ENCODE results near the gene RAD52. TPM values are rescaled to one million over a fixed set of nuclear protein-coding genes. Genes with fewer than 3 reads are reported as not detected.

The RAD52 gene
- polyA plus RNA-seq, 1 donor (not counting 4 experiments of a cell fraction or from before 2014, with no cell fraction given) = 9.8 TPM

- DNase-seq (ENCODE audit: low read depth, low spot score) = no peak
- Histone ChIP-seq H3K79me2 (ENCODE audit: control insufficient read depth, insufficient read depth, low read length) (peaks cover 40% of the 10 kb centered on the region), H3K27me3 (ENCODE audit: control insufficient read depth, extremely low read depth, insufficient read depth, low read length) (no peaks in the 10 kb centered on the region), H3K9me3 (ENCODE audit: control insufficient read depth, low read depth, low read length) (no peaks in the 10 kb centered on the region), H2AFZ (ENCODE audit: control insufficient read depth, low read length) (no peak overlapping the region), H3K4me1 (ENCODE audit: control insufficient read depth, extremely low read depth, insufficient read depth, low read length) (peaks cover 9% of the 10 kb centered on the region), H3K36me3 (ENCODE audit: control insufficient read depth in 2 of 2, extremely low read depth in 1 of 2, insufficient read depth in 2 of 2, low read length in 2 of 2) (peaks cover 4% of the 10 kb centered on the region in 2 experiments), H3K9ac (ENCODE audit: control insufficient read depth, extremely low read depth, insufficient read depth, low read length) (peak overlapping the region; percentile 86), H4K20me1 (ENCODE audit: control insufficient read depth, extremely low read depth, insufficient read depth, low read length) (no peaks in the 10 kb centered on the region), H3K27ac (ENCODE audit: control insufficient read depth, insufficient read depth, low read length) (peak overlapping the region; percentile 86), H3K9me1 (ENCODE audit: control insufficient read depth, extremely low read depth, insufficient read depth, low read length) (no peaks in the 10 kb centered on the region), H3K4me2 (ENCODE audit: control insufficient read depth, extremely low read depth, insufficient read depth, low read depth, low read length) (peak overlapping the region; percentile 80), H3K4me3 (ENCODE audit: control insufficient read depth in 2 of 3, extremely low read depth in 1 of 3, insufficient read depth in 2 of 3, low read depth in 1 of 3, low read length in 3 of 3) (peak overlapping the region; percentile 78 to 92 (median 87))
- FAIRE-seq = no peak
- TF ChIP-seq EZH2 (IDR thresholded peaks at IDR 0.05; ENCODE audit: low read length) = no peak
- TF ChIP-seq, protein P1, sequence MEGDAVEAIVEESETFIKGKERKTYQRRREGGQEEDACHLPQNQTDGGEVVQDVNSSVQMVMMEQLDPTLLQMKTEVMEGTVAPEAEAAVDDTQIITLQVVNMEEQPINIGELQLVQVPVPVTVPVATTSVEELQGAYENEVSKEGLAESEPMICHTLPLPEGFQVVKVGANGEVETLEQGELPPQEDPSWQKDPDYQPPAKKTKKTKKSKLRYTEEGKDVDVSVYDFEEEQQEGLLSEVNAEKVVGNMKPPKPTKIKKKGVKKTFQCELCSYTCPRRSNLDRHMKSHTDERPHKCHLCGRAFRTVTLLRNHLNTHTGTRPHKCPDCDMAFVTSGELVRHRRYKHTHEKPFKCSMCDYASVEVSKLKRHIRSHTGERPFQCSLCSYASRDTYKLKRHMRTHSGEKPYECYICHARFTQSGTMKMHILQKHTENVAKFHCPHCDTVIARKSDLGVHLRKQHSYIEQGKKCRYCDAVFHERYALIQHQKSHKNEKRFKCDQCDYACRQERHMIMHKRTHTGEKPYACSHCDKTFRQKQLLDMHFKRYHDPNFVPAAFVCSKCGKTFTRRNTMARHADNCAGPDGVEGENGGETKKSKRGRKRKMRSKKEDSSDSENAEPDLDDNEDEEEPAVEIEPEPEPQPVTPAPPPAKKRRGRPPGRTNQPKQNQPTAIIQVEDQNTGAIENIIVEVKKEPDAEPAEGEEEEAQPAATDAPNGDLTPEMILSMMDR (optimal IDR thresholded peaks at IDR 0.05 in 1 of 3, IDR thresholded peaks at IDR 0.05 in 1 of 3, conservative IDR thresholded peaks at IDR 0.05 in 1 of 3; ENCODE audit: extremely low read depth in 1 of 3, insufficient read depth in 2 of 3, low read length in 3 of 3) = no peak
- dilution Hi-C loops (cut with MboI; ENCODE audit: extremely low pct_ligation_motif_present, low sequenced_read_pairs) = loop anchor here (10.0 kb wide), 1 partner anchor 127 kb away; no protein-coding TSS in a partner anchor
Observed at GRCh38 chr12:948238-948637, 1.3 kb downstream of the RAD52 start.

GRCh38 chr12:946631-947030, 2.9 kb downstream of the RAD52 start:
- Histone ChIP-seq H3K79me2 (ENCODE audit: control insufficient read depth, insufficient read depth, low read length) (peaks cover 45% of the 10 kb centered on the region), H3K9me3 (ENCODE audit: control insufficient read depth, low read depth, low read length) (no peaks in the 10 kb centered on the region), H3K27me3 (ENCODE audit: control insufficient read depth, extremely low read depth, insufficient read depth, low read length) (no peaks in the 10 kb centered on the region), H3K27ac (ENCODE audit: control insufficient read depth, insufficient read depth, low read length) (no peak overlapping the region), H3K9ac (ENCODE audit: control insufficient read depth, extremely low read depth, insufficient read depth, low read length) (no peak overlapping the region), H3K4me3 (ENCODE audit: control insufficient read depth in 2 of 3, extremely low read depth in 1 of 3, insufficient read depth in 2 of 3, low read depth in 1 of 3, low read length in 3 of 3) (no peak overlapping the region), H4K20me1 (ENCODE audit: control insufficient read depth, extremely low read depth, insufficient read depth, low read length) (no peaks in the 10 kb centered on the region), H2AFZ (ENCODE audit: control insufficient read depth, low read length) (no peak overlapping the region), H3K4me2 (ENCODE audit: control insufficient read depth, extremely low read depth, insufficient read depth, low read depth, low read length) (no peak overlapping the region), H3K4me1 (ENCODE audit: control insufficient read depth, extremely low read depth, insufficient read depth, low read length) (peaks cover 8% of the 10 kb centered on the region), H3K36me3 (ENCODE audit: control insufficient read depth in 2 of 2, extremely low read depth in 1 of 2, insufficient read depth in 2 of 2, low read length in 2 of 2) (peaks cover 4 to 7% of the 10 kb centered on the region in 2 experiments), H3K9me1 (ENCODE audit: control insufficient read depth, extremely low read depth, insufficient read depth, low read length) (no peaks in the 10 kb centered on the region)
- DNase-seq (ENCODE audit: low read depth, low spot score) (no peak), FAIRE-seq (no peak)
- dilution Hi-C loops (cut with MboI; ENCODE audit: extremely low pct_ligation_motif_present, low sequenced_read_pairs) = loop anchor here (10.0 kb wide), 1 partner anchor 128 kb away; no protein-coding TSS in a partner anchor
- no peak for TF ChIP-seq EZH2 (IDR thresholded peaks at IDR 0.05; ENCODE audit: low read length)
- TF ChIP-seq, protein P1 (optimal IDR thresholded peaks at IDR 0.05 in 1 of 3, IDR thresholded peaks at IDR 0.05 in 1 of 3, conservative IDR thresholded peaks at IDR 0.05 in 1 of 3; ENCODE audit: extremely low read depth in 1 of 3, insufficient read depth in 2 of 3, low read length in 3 of 3) = no peak
